ENCODE results near the gene EFCAB6. TPM values are rescaled to one million over a fixed set of nuclear protein-coding genes. Genes with fewer than 3 reads are reported as not detected.
A peak's percentile ranks its signal among the peaks of the same experiment; 100 is the strongest.

The EFCAB6 gene
- total RNA-seq, 1 experiment from 2014 or later, result 0.94 TPM

DNA sequence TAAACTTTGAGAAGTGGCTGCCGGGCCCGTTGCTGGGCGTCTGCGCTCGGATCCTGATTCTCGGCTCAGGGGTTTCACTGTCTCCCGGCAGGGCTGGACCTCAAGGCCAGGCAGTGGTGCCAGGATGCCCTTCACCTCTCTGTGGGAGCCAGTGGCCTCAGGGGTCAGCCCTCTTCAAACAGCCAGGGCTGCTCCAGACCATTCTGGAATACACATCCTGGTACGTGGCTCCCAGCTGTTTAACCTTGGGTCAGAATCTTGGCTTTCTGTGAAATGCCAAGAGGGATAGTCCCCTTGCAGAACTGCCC lies 329.8 kb downstream of the EFCAB6 start:
- Mint-ChIP-seq H3K9me3 (no peaks in the 10 kb centered on the region), H3K27me3 (ENCODE audit: low read depth) (no peaks in the 10 kb centered on the region; the same call in 1 of the 2 replicates), H3K36me3 (no peaks in the 10 kb centered on the region), H3K27ac (no peak overlapping the region), H3K4me3 (no peak overlapping the region), H3K4me1 (peaks cover 13% of the 10 kb centered on the region)
- POLR2A ChIA-PET, result no interaction called here
- no peak for TF ChIP-seq ZNF671 (CRISPR knock-in tag; IDR thresholded peaks at IDR 0.05)
- ATAC-seq (peak; percentile 51), DNase-seq (ENCODE audit: low spot score) (no peak)
- CTCF ChIA-PET, result interaction anchor here (1.2 to 2.1 kb wide), 4 partner anchors 34 to 261 kb away, joined by 3 to 11 read pairs (median 4); no protein-coding TSS in a partner anchor

- no peak for DNase-seq (ENCODE audit: low spot score)
- TF ChIP-seq ZNF423 (CRISPR knock-in tag; IDR thresholded peaks at IDR 0.05) (peak; percentile 42), PRRX2 (CRISPR knock-in tag; IDR thresholded peaks at IDR 0.05) (no peak)
- peak; percentile 29 for ATAC-seq
- Mint-ChIP-seq H3K27me3 (ENCODE audit: low read depth) (no peaks in the 10 kb centered on the region; the same call in 1 of the 2 replicates), H3K4me1 (peaks cover 13% of the 10 kb centered on the region), H3K4me3 (peak overlapping the region; percentile 37), H3K9me3 (no peaks in the 10 kb centered on the region), H3K36me3 (no peaks in the 10 kb centered on the region), H3K27ac (no peak overlapping the region)
- ChIA-PET POLR2A (no interaction called here), CTCF (interaction anchor here (0.5 to 2.1 kb wide), 11 partner anchors 34 to 528 kb away, joined by 3 to 11 read pairs (median 3); partner anchors contain the start of gene MPPED1)
These were observed 330.4 kb downstream of the EFCAB6 start for GRCh38 chr22:43481568-43482317.

- Mint-ChIP-seq H3K9me3 (no peaks in the 10 kb centered on the region), H3K27ac (no peak overlapping the region), H3K4me1 (peaks cover 13% of the 10 kb centered on the region), H3K4me3 (no peak overlapping the region), H3K36me3 (no peaks in the 10 kb centered on the region), H3K27me3 (ENCODE audit: low read depth) (no peaks in the 10 kb centered on the region; the same call in 1 of the 2 replicates)
- no peak for DNase-seq (ENCODE audit: low spot score)
- TF ChIP-seq EMX1 (CRISPR knock-in tag; IDR thresholded peaks at IDR 0.05), result no peak
- no peak for TF ChIP-seq GRHL2 (CRISPR knock-in tag; IDR thresholded peaks at IDR 0.05; ENCODE audit: insufficient replicate concordance, severe bottlenecking)
- TF ChIP-seq FOXP1 (CRISPR knock-in tag; IDR thresholded peaks at IDR 0.05; ENCODE audit: borderline replicate concordance), result no peak
- TF ChIP-seq CREB1 (CRISPR knock-in tag; IDR thresholded peaks at IDR 0.05), result no peak
- TF ChIP-seq NR3C1 (CRISPR knock-in tag; conservative IDR thresholded peaks at IDR 0.05; ENCODE audit: low read depth), result no peak
- TF ChIP-seq, protein P1, sequence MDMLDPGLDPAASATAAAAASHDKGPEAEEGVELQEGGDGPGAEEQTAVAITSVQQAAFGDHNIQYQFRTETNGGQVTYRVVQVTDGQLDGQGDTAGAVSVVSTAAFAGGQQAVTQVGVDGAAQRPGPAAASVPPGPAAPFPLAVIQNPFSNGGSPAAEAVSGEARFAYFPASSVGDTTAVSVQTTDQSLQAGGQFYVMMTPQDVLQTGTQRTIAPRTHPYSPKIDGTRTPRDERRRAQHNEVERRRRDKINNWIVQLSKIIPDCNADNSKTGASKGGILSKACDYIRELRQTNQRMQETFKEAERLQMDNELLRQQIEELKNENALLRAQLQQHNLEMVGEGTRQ (CRISPR knock-in tag; IDR thresholded peaks at IDR 0.05), result no peak
- no peak for TF ChIP-seq IRF2 (CRISPR knock-in tag; IDR thresholded peaks at IDR 0.05; ENCODE audit: borderline replicate concordance, low read depth)
- TF ChIP-seq E2F5 (CRISPR knock-in tag; IDR thresholded peaks at IDR 0.05), result no peak
- no peak for TF ChIP-seq NR2C2 (CRISPR knock-in tag; IDR thresholded peaks at IDR 0.05)
- TF ChIP-seq TP53 (CRISPR knock-in tag; IDR thresholded peaks at IDR 0.05), result no peak
- TF ChIP-seq ZNF425 (CRISPR knock-in tag; conservative IDR thresholded peaks at IDR 0.05), result no peak
- no peak for TF ChIP-seq ELF4 (CRISPR knock-in tag; IDR thresholded peaks at IDR 0.05; ENCODE audit: low read depth)
- no peak for TF ChIP-seq RELA (CRISPR knock-in tag; IDR thresholded peaks at IDR 0.05; ENCODE audit: borderline replicate concordance)
- POLR2A ChIA-PET, result no interaction called here
- CTCF ChIA-PET, result interaction anchor here (0.8 to 1.0 kb wide), 2 partner anchors 36 to 134 kb away, joined by 3 read pairs; no protein-coding TSS in a partner anchor
- no peak for ATAC-seq
These were observed 332.1 kb downstream of the EFCAB6 start for GRCh38 chr22:43479962-43480361.
